Esophagus squamous epithelium (tissue), 5 donors: ENCODE measurements around the gene PHF8. TPM values are rescaled to one million over a fixed set of nuclear protein-coding genes. Genes with fewer than 3 reads are reported as not detected.

Source experiments
- DNase-seq: peaks from one replicate; lab custom pipeline; 2025; lab: John Stamatoyannopoulos, UW
- H3K27ac ChIP-seq, 4 donors: fragments of 200-600 bp; sonication (generic); one replicate each; pipeline ENCODE4 v1.5.1; 2016 to 2019; ENCODE audit warnings: mild to moderate bottlenecking in 1 of 4
- H3K27me3 ChIP-seq, 4 donors: fragments of 200-600 bp; sonication (generic); 1 replicate in 3 of 4; 2 replicates in 1 of 4; pipeline versions ENCODE4 v1.5.1 to v1.6.0; 2017 to 2021; ENCODE audit warnings: antibody characterized with exemption in 1 of 4
- H3K36me3 ChIP-seq, 3 donors: fragments of 200-600 bp; sonication (generic); one replicate each; pipeline ENCODE4 v1.5.1; 2016 to 2019
- H3K4me1 ChIP-seq, 3 donors: fragments of 200-600 bp; sonication (generic); one replicate each; pipeline ENCODE4 v1.5.1; 2017 to 2019
- H3K4me3 ChIP-seq, 4 donors: fragments of 200-600 bp; sonication (generic); 1 replicate in 3 of 4; 2 replicates in 1 of 4; pipeline ENCODE4 v1.5.1; 2016 to 2019; ENCODE audit warnings: mild to moderate bottlenecking in 2 of 4, moderate library complexity in 1 of 4
- H3K9me3 ChIP-seq, 3 donors: fragments of 200-600 bp; sonication (generic); one replicate each; pipeline ENCODE4 v1.5.1; 2016 to 2019
- CTCF ChIP-seq, 6 experiments: fragments of 450-650 bp in 4 of 6; fragments of 200-600 bp in 2 of 6; sonication (generic) in 2 of 6; IDR thresholded peaks; one replicate each; pipeline ENCODE4 v1.5.1; 2016 to 2019; ENCODE audit warnings: antibody characterized with exemption in 6 of 6, mild to moderate bottlenecking in 4 of 6, moderate library complexity in 4 of 6
- POLR2A ChIP-seq, 4 donors: fragments of 450-650 bp; IDR thresholded peaks; one replicate each; pipeline ENCODE4 v1.6.1; 2017; ENCODE audit warnings: antibody characterized with exemption in 4 of 4, mild to moderate bottlenecking in 4 of 4, moderate library complexity in 3 of 4
- WGBS, 2 donors: methylation state at CpG; one replicate each; pipeline ENCODE4 v1.1.5; 2018; 5-methylcytosine and 5-hydroxymethylcytosine counted together
- intact Hi-C: fragments of 100-400 bp; cut with DNase I; formaldehyde crosslinking; loops from one replicate; pipeline ENCODE4 v1.15.0; 2022
- total RNA-seq, 4 donors: library from RNA; depleted of rRNA; stranded (reverse); fragments of >200 nt; gene quantifications; one replicate each; pipeline ENCODE4 v1.1.0, GENCODE V29; 2016
- donor health status: DM: yes; HTN: yes; CAD: no.

The PHF8 gene
- 10 to 100 TPM; 20.2 to 37.4 (median 28.7) TPM for total RNA-seq

GRCh38 chrX:54044126-54044876, at the start of gene PHF8:
Gene PHF8, minus strand, starts transcription at chrX:54044473. Its CDS starts 1,745 bp downstream, at chrX:54042728.
- H3K27me3 ChIP-seq: no peaks in the 10 kb centered on the region
- 0 to 47% methylated on average over 13 to 29 of the region's 66 CpGs for whole genome bisulfite sequencing, 2 donors
- intact Hi-C loops: no loop called here
- peak; percentile 69 for DNase-seq
- peak within 1 kb of the TSS; percentile 64 to 81 (median 72) for H3K4me3 ChIP-seq
- H3K9me3 ChIP-seq: no peaks in the 10 kb centered on the region
- H3K36me3 ChIP-seq: peaks cover 0 to 25% (median 0%) of the 10 kb centered on the region in 3 donors
- TF ChIP-seq POLR2A (IDR thresholded peaks at IDR 0.05) (peak in 1 of 4 donors; percentile 24), CTCF (IDR thresholded peaks at IDR 0.05) (no peak)
- H3K27ac ChIP-seq: peak within 1 kb of the TSS; percentile 93 to 97 (median 95)
- H3K4me1 ChIP-seq: peaks cover 0 to 23% (median 3%) of the 10 kb centered on the region in 3 donors

GRCh38 chrX:54093571-54093970, 49.3 kb upstream of the PHF8 start:
- DNase-seq: no peak
- intact Hi-C loops: no loop called here
- Histone ChIP-seq H3K36me3 (peaks cover 0 to 26% (median 0%) of the 10 kb centered on the region in 3 donors), H3K27ac (no peak overlapping the region), H3K4me3 (no peak overlapping the region), H3K9me3 (no peaks in the 10 kb centered on the region), H3K27me3 (no peaks in the 10 kb centered on the region), H3K4me1 (no peaks in the 10 kb centered on the region)
- WGBS, 2 donors: 66 to 80% methylated on average over 2 of the region's 2 CpGs
- no peak for TF ChIP-seq CTCF (IDR thresholded peaks at IDR 0.05)
- no peak for TF ChIP-seq POLR2A (IDR thresholded peaks at IDR 0.05)

GRCh38 chrX:54093159-54093558, 48.9 kb upstream of the PHF8 start:
- Histone ChIP-seq H3K9me3 (no peaks in the 10 kb centered on the region), H3K4me3 (no peak overlapping the region), H3K27me3 (no peaks in the 10 kb centered on the region), H3K4me1 (no peaks in the 10 kb centered on the region), H3K27ac (no peak overlapping the region), H3K36me3 (peaks cover 0 to 28% (median 0%) of the 10 kb centered on the region in 3 donors)
- no peak for DNase-seq
- TF ChIP-seq CTCF (IDR thresholded peaks at IDR 0.05): no peak
- no peak for TF ChIP-seq POLR2A (IDR thresholded peaks at IDR 0.05)
- intact Hi-C loops: no loop called here
- 57 to 77% methylated on average over 1 of the region's 1 CpG for WGBS, 2 donors

- 75 to 100% methylated on average over 2 of the region's 2 CpGs for WGBS, 2 donors
- Histone ChIP-seq H3K27ac (no peak overlapping the region), H3K9me3 (no peaks in the 10 kb centered on the region), H3K4me3 (no peak overlapping the region), H3K4me1 (no peaks in the 10 kb centered on the region), H3K27me3 (no peaks in the 10 kb centered on the region), H3K36me3 (peaks cover 0 to 33% (median 0%) of the 10 kb centered on the region in 3 donors)
- intact Hi-C loops: no loop called here
- DNase-seq: no peak
- TF ChIP-seq CTCF (IDR thresholded peaks at IDR 0.05) (no peak), POLR2A (IDR thresholded peaks at IDR 0.05) (no peak)
Observed at GRCh38 chrX:54090880-54091279, 46.6 kb upstream of the PHF8 start.

GRCh38 chrX:54089191-54089590, 44.9 kb upstream of the PHF8 start:
- H3K4me1 ChIP-seq: no peaks in the 10 kb centered on the region
- TF ChIP-seq POLR2A (IDR thresholded peaks at IDR 0.05) (no peak), CTCF (IDR thresholded peaks at IDR 0.05) (no peak)
- H3K36me3 ChIP-seq: peaks cover 0 to 49% (median 0%) of the 10 kb centered on the region in 3 donors
- H3K27ac ChIP-seq: no peak overlapping the region
- no peak for DNase-seq
- H3K4me3 ChIP-seq: no peak overlapping the region
- no peaks in the 10 kb centered on the region for H3K27me3 ChIP-seq
- WGBS, 2 donors: 83 to 85% methylated on average over 2 of the region's 2 CpGs
- intact Hi-C loops: no loop called here
- no peaks in the 10 kb centered on the region for H3K9me3 ChIP-seq
